Measurements from ENCODE around the gene TEX51.

DNA sequence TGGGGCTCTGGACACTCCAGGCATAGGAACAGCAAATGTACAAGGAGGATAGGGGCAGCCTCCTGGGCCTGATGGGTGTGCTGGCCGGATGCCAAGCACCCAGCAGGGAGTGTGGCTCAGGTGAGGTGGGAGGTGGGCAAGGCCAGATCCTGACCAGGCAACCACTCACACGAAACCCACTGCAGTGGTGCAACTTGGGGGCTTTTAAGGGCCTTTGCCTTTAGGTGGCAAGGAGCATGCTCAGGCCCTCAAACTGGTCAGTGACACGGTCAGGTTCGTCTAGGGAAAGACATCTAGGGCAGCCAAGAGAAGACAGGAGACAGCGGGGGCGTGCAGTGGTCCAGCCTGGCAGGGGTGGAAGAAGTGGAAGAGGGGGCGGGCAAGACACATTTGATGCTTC lies 18.4 kb upstream of the TEX51 start:
- TF ChIP-seq CTCF (conservative IDR thresholded peaks at IDR 0.05; ENCODE audit: low read length), result no peak
- TF ChIP-seq EZH2phosphoT487 (IDR thresholded peaks at IDR 0.05; ENCODE audit: borderline replicate concordance), result no peak
